BLaER1 treated with 17β-estradiol and CSF1 and Interleukin-3, amounts not matched to agents 10 nM and 100 nM (cell line): ENCODE measurements around the gene ERFL.

Source experiments
- H3K27ac ChIP-seq, 11 experiments: shearing (Covaris generic); formaldehyde crosslinking; 2 replicates each; pipeline ENCODE4 v1.8.1; 2022
- H3K27me3 ChIP-seq, 11 experiments: shearing (Covaris generic); formaldehyde crosslinking; 2 replicates each; pipeline ENCODE4 v1.8.1; 2022
- H3K36me3 ChIP-seq, 11 experiments: shearing (Covaris generic); formaldehyde crosslinking; 2 replicates each; pipeline ENCODE4 v1.8.1; 2022
- H3K4me1 ChIP-seq, 10 experiments: shearing (Covaris generic); formaldehyde crosslinking; 2 replicates each; pipeline ENCODE4 v1.8.1; 2022
- H3K4me2 ChIP-seq, 11 experiments: shearing (Covaris generic); formaldehyde crosslinking; 2 replicates each; pipeline ENCODE4 v1.8.1; 2022
- H3K4me3 ChIP-seq, 10 experiments: shearing (Covaris generic); formaldehyde crosslinking; 2 replicates each; pipeline ENCODE4 v1.8.1; 2022
- H3K9ac ChIP-seq, 11 experiments: shearing (Covaris generic); formaldehyde crosslinking; 2 replicates each; pipeline ENCODE4 v1.8.1; 2022
- H3K9me3 ChIP-seq, 11 experiments: shearing (Covaris generic); formaldehyde crosslinking; replicated peaks in 1 of 11; 2 replicates each; pipeline ENCODE4 v1.8.1; 2022
- H4K20me1 ChIP-seq, 11 experiments: shearing (Covaris generic); formaldehyde crosslinking; 2 replicates each; pipeline ENCODE4 v1.8.1; 2022
- Cebpa-rat ChIP-seq, 11 experiments: shearing (Covaris generic); IDR thresholded peaks; 2 replicates each; pipeline ENCODE4 v1.8.1; 2022

The ERFL gene

GRCh38 chr19:41908724-41909464 lies 19.4 kb downstream of the ERFL start:
- Histone ChIP-seq H3K9me3 (no peaks in the 10 kb centered on the region), H3K27me3 (peaks cover 35 to 45% (median 40%) of the 10 kb centered on the region in 11 experiments), H3K36me3 (peaks cover 36 to 50% (median 42%) of the 10 kb centered on the region in 11 experiments), H3K27ac (no peak overlapping the region), H3K4me1 (peaks cover 0 to 18% (median 15%) of the 10 kb centered on the region in 10 experiments; a peak in 16 of 20 replicates), H3K4me3 (no peak overlapping the region), H3K9ac (no peak overlapping the region), H4K20me1 (peaks cover 51 to 97% (median 85%) of the 10 kb centered on the region in 11 experiments), H3K4me2 (no peak overlapping the region)
- no peak for TF ChIP-seq Cebpa-rat (IDR thresholded peaks at IDR 0.05)

- peaks cover 27 to 37% (median 32%) of the 10 kb centered on the region in 11 experiments for H3K27me3 ChIP-seq
Measured at GRCh38 chr19:41907994-41908615, 20.1 kb downstream of the ERFL start.

GRCh38 chr19:41906916-41907680 lies 21.2 kb downstream of the ERFL start:
- Histone ChIP-seq H3K27ac (no peak overlapping the region), H3K4me3 (no peak overlapping the region), H3K4me1 (peaks cover 0 to 13% (median 11%) of the 10 kb centered on the region in 10 experiments; a peak in 16 of 20 replicates), H4K20me1 (peaks cover 39 to 98% (median 89%) of the 10 kb centered on the region in 11 experiments), H3K36me3 (peaks cover 54 to 68% (median 60%) of the 10 kb centered on the region in 11 experiments), H3K4me2 (no peak overlapping the region), H3K9me3 (no peaks in the 10 kb centered on the region), H3K27me3 (peaks cover 17 to 27% (median 23%) of the 10 kb centered on the region in 11 experiments), H3K9ac (no peak overlapping the region)
- no peak for TF ChIP-seq Cebpa-rat (IDR thresholded peaks at IDR 0.05)

More at GRCh38 chr19:41907994-41908615, 20.1 kb downstream of the ERFL start:
- Histone ChIP-seq H3K9me3 (no peaks in the 10 kb centered on the region), H3K36me3 (peaks cover 43 to 58% (median 50%) of the 10 kb centered on the region in 11 experiments), H3K4me3 (no peak overlapping the region), H3K4me1 (peaks cover 0 to 18% (median 15%) of the 10 kb centered on the region in 10 experiments; a peak in 16 of 20 replicates), H3K4me2 (no peak overlapping the region), H3K27ac (no peak overlapping the region), H3K9ac (no peak overlapping the region), H4K20me1 (peaks cover 44 to 98% (median 83%) of the 10 kb centered on the region in 11 experiments)
- no peak for TF ChIP-seq Cebpa-rat (IDR thresholded peaks at IDR 0.05)

GRCh38 chr19:41906271-41906670 lies 22.0 kb downstream of the ERFL start:
- H3K9me3 ChIP-seq: no peaks in the 10 kb centered on the region
- no peak overlapping the region for H3K4me3 ChIP-seq
- H4K20me1 ChIP-seq: peaks cover 31 to 98% (median 89%) of the 10 kb centered on the region in 11 experiments
- H3K27me3 ChIP-seq: peaks cover 8 to 19% (median 15%) of the 10 kb centered on the region in 11 experiments
- H3K4me1 ChIP-seq: peaks cover 0 to 5% (median 2%) of the 10 kb centered on the region in 10 experiments; a peak in 8 of 20 replicates
- H3K36me3 ChIP-seq: peaks cover 62 to 76% (median 68%) of the 10 kb centered on the region in 11 experiments
- no peak overlapping the region for H3K4me2 ChIP-seq
- TF ChIP-seq Cebpa-rat (IDR thresholded peaks at IDR 0.05): no peak
- H3K9ac ChIP-seq: no peak overlapping the region
- H3K27ac ChIP-seq: no peak overlapping the region

GRCh38 chr19:41905273-41906002 lies 22.8 kb downstream of the ERFL start:
- Histone ChIP-seq H3K4me1 (0 out of 20 replicates have a peak, but pooled peaks cover 0 to 4% (median 0%) of the 10 kb centered on the region in 10 experiments), H3K9ac (no peak overlapping the region), H3K4me2 (no peak overlapping the region), H3K9me3 (no peaks in the 10 kb centered on the region), H3K36me3 (peaks cover 70 to 85% (median 77%) of the 10 kb centered on the region in 11 experiments), H3K4me3 (no peak overlapping the region), H3K27ac (no peak overlapping the region), H3K27me3 (peaks cover under 1 to 10% (median 6%) of the 10 kb centered on the region in 11 experiments; a peak in 12 of 22 replicates), H4K20me1 (peaks cover 23 to 98% (median 86%) of the 10 kb centered on the region in 11 experiments)
- TF ChIP-seq Cebpa-rat (IDR thresholded peaks at IDR 0.05): no peak

- no peaks in the 10 kb centered on the region for H3K9me3 ChIP-seq
- no peak overlapping the region for H3K4me2 ChIP-seq
- peaks cover 82 to 96% (median 88%) of the 10 kb centered on the region in 11 experiments for H3K36me3 ChIP-seq
- no peaks in the 10 kb centered on the region for H3K27me3 ChIP-seq
- no peak overlapping the region for H3K9ac ChIP-seq
- 0 out of 20 replicates have a peak, but pooled peaks cover 0 to 4% (median 0%) of the 10 kb centered on the region in 10 experiments for H3K4me1 ChIP-seq
- H3K27ac ChIP-seq: no peak overlapping the region
- H4K20me1 ChIP-seq: peaks cover 13 to 98% (median 81%) of the 10 kb centered on the region in 11 experiments; a peak in 21 of 22 replicates
- TF ChIP-seq Cebpa-rat (IDR thresholded peaks at IDR 0.05): no peak
- H3K4me3 ChIP-seq: no peak overlapping the region
Measured at GRCh38 chr19:41904118-41904870, 24.0 kb downstream of the ERFL start.

- Histone ChIP-seq H3K4me1 (0 out of 20 replicates have a peak, but pooled peaks cover 0 to 4% (median 0%) of the 10 kb centered on the region in 10 experiments), H3K4me3 (no peak overlapping the region), H3K9me3 (no peaks in the 10 kb centered on the region), H3K9ac (no peak overlapping the region; a peak in 1 of 22 replicates), H3K4me2 (no peak overlapping the region), H3K27ac (no peak overlapping the region), H3K36me3 (peaks cover 91 to 97% (median 95%) of the 10 kb centered on the region in 11 experiments), H3K27me3 (no peaks in the 10 kb centered on the region), H4K20me1 (peaks cover 9 to 98% (median 83%) of the 10 kb centered on the region in 11 experiments; a peak in 21 of 22 replicates)
- TF ChIP-seq Cebpa-rat (IDR thresholded peaks at IDR 0.05): no peak
Measured at GRCh38 chr19:41903193-41903953, 24.9 kb downstream of the ERFL start.
